Measurements from ENCODE around the gene PLEKHG7. TPM values are rescaled to one million over a fixed set of nuclear protein-coding genes. Genes with fewer than 3 reads are reported as not detected.

PLEKHG7 gene
- total and polyA plus RNA-seq, 8 donors: 0.29 to 2.7 (median 0.59) TPM; not detected in 2

- intact Hi-C loops (cut with DNase I; ENCODE audit: low total_unique reads): no loop called here
- H3K4me3 ChIP-seq: no peak overlapping the region
- no peaks in the 10 kb centered on the region for H3K9me3 ChIP-seq
- 42 to 61% (median 50%) methylated on average over 4 to 5 of the region's 5 CpGs for WGBS, 5 donors
- H3K36me3 ChIP-seq: no peaks in the 10 kb centered on the region
- no peaks in the 10 kb centered on the region for H3K4me1 ChIP-seq
- no peak for TF ChIP-seq CTCF (IDR thresholded peaks at IDR 0.05)
- TF ChIP-seq POLR2AphosphoS5 (IDR thresholded peaks at IDR 0.05): no peak
- no peak for TF ChIP-seq EP300 (IDR thresholded peaks at IDR 0.05)
- TF ChIP-seq POLR2A (IDR thresholded peaks at IDR 0.05): no peak
- no peak overlapping the region for H3K27ac ChIP-seq
- DNase-seq: peak in 1 of 2 donors; percentile 17
- H3K27me3 ChIP-seq: no peaks in the 10 kb centered on the region
Measured at GRCh38 chr12:92675092-92675865, 27.5 kb upstream of the PLEKHG7 start.

GRCh38 chr12:92676710-92677109 is 26.1 kb upstream of the PLEKHG7 start:
- DNase-seq: no peak
- no peak overlapping the region for H3K27ac ChIP-seq
- intact Hi-C loops (cut with DNase I; ENCODE audit: low total_unique reads): no loop called here
- H3K9me3 ChIP-seq: no peaks in the 10 kb centered on the region
- H3K36me3 ChIP-seq: no peaks in the 10 kb centered on the region
- no peaks in the 10 kb centered on the region for H3K27me3 ChIP-seq
- WGBS, 5 donors: 67 to 79% (median 73%) methylated on average over 4 of the region's 4 CpGs
- TF ChIP-seq CTCF (IDR thresholded peaks at IDR 0.05): no peak
- no peak for TF ChIP-seq EP300 (IDR thresholded peaks at IDR 0.05)
- no peak for TF ChIP-seq POLR2AphosphoS5 (IDR thresholded peaks at IDR 0.05)
- TF ChIP-seq POLR2A (IDR thresholded peaks at IDR 0.05): no peak
- no peaks in the 10 kb centered on the region for H3K4me1 ChIP-seq
- H3K4me3 ChIP-seq: no peak overlapping the region

- 76 to 93% (median 84%) methylated on average over 1 of the region's 1 CpG for WGBS, 5 donors
- Histone ChIP-seq H3K4me3 (no peak overlapping the region), H3K4me1 (no peaks in the 10 kb centered on the region), H3K9me3 (peaks cover 0 to 5% (median 0%) of the 10 kb centered on the region in 4 donors), H3K27me3 (no peaks in the 10 kb centered on the region), H3K36me3 (no peaks in the 10 kb centered on the region), H3K27ac (no peak overlapping the region)
- no peak for TF ChIP-seq POLR2AphosphoS5 (IDR thresholded peaks at IDR 0.05)
- TF ChIP-seq EP300 (IDR thresholded peaks at IDR 0.05): no peak
- no peak for TF ChIP-seq CTCF (IDR thresholded peaks at IDR 0.05)
- no peak for TF ChIP-seq POLR2A (IDR thresholded peaks at IDR 0.05)
- no peak for DNase-seq
- intact Hi-C loops (cut with DNase I; ENCODE audit: low total_unique reads): no loop called here
Measured at GRCh38 chr12:92690601-92691000, 12.2 kb upstream of the PLEKHG7 start.

- 90 to 98% (median 96%) methylated on average over 5 of the region's 5 CpGs for WGBS, 5 donors
- H3K27me3 ChIP-seq: no peaks in the 10 kb centered on the region
- H3K4me1 ChIP-seq: peaks cover 0 to 6% (median 0%) of the 10 kb centered on the region in 4 donors
- intact Hi-C loops (cut with DNase I; ENCODE audit: low total_unique reads): no loop called here
- peaks cover 0 to 5% (median 2%) of the 10 kb centered on the region in 4 donors for H3K9me3 ChIP-seq
- DNase-seq: no peak
- no peak for TF ChIP-seq POLR2AphosphoS5 (IDR thresholded peaks at IDR 0.05)
- no peak for TF ChIP-seq EP300 (IDR thresholded peaks at IDR 0.05)
- no peak for TF ChIP-seq CTCF (IDR thresholded peaks at IDR 0.05)
- TF ChIP-seq POLR2A (IDR thresholded peaks at IDR 0.05): no peak
- no peaks in the 10 kb centered on the region for H3K36me3 ChIP-seq
- no peak overlapping the region for H3K27ac ChIP-seq
- H3K4me3 ChIP-seq: no peak overlapping the region
Measured at GRCh38 chr12:92695056-92695455, 7.7 kb upstream of the PLEKHG7 start.
